ENCODE data around the gene PLPP1. TPM values are rescaled to one million over a fixed set of nuclear protein-coding genes. Genes with fewer than 3 reads are reported as not detected.

PLPP1 gene
- total and polyA plus RNA-seq, 2 of the 13 experiments (the other 11 are each of a cell fraction or from before 2014, with no cell fraction given): 7.3 to 12.1 TPM

DNA sequence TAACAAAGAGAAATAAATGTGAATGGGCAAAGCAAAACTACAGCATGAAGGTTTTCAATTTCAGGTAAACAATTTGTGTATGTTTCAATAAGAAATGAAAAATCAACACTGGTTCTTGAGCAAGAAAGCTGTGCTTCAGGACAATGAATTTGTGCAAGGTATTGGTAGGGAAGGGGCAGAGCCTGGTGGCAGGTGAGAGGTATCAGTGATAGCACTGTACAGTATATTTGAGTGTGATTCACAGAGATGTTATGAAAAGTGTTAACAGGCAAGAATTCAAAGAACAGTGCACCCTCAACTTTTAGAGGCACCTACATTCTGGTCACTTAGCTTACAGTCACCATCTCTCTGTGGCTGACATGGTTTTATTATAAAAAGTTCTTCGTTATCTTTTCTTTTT is 25.7 kb downstream of the PLPP1 start:
- Histone ChIP-seq H3K27ac (ENCODE audit: extremely low read length, insufficient read depth, low read length) (no peak overlapping the region), H3K79me2 (ENCODE audit: insufficient read depth, low read length) (no peaks in the 10 kb centered on the region)
- WGBS (ENCODE audit: low lambda C conversion rate): 93% methylated on average over 1 of the region's 1 CpG
- TF ChIP-seq GTF2F1 (IDR thresholded peaks at IDR 0.05; ENCODE audit: low read length): no peak
- TF ChIP-seq MEIS1 (CRISPR knock-in tag; IDR thresholded peaks at IDR 0.05; ENCODE audit: borderline replicate concordance): no peak
- no peak for TF ChIP-seq POLR2G (IDR thresholded peaks at IDR 0.05; ENCODE audit: low read depth, low read length)
- TF ChIP-seq SOX6 (IDR thresholded peaks at IDR 0.05): no peak
- TF ChIP-seq SOX6 (CRISPR knock-in tag; IDR thresholded peaks at IDR 0.05): no peak
- TF ChIP-seq, protein P1, sequence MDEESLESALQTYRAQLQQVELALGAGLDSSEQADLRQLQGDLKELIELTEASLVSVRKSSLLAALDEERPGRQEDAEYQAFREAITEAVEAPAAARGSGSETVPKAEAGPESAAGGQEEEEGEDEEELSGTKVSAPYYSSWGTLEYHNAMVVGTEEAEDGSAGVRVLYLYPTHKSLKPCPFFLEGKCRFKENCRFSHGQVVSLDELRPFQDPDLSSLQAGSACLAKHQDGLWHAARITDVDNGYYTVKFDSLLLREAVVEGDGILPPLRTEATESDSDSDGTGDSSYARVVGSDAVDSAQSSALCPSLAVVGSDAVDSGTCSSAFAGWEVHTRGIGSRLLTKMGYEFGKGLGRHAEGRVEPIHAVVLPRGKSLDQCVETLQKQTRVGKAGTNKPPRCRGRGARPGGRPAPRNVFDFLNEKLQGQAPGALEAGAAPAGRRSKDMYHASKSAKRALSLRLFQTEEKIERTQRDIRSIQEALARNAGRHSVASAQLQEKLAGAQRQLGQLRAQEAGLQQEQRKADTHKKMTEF (CRISPR knock-in tag; IDR thresholded peaks at IDR 0.05): no peak
- TF ChIP-seq ZBTB39 (CRISPR knock-in tag; IDR thresholded peaks at IDR 0.05): no peak
- TF ChIP-seq, protein P2, sequence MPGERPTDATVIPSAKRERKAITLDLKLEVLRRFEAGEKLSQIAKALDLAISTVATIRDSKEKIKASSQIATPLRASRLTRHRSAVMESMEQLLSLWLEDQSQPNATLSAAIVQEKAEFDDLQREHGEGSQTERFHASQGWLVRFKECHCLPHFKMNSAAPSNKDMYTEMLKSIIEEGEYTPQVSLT (CRISPR knock-in tag; IDR thresholded peaks at IDR 0.05; ENCODE audit: borderline replicate concordance, low read depth): no peak
- no peak for TF ChIP-seq HIC2 (CRISPR knock-in tag; IDR thresholded peaks at IDR 0.05; ENCODE audit: low read depth)
- no peak for TF ChIP-seq STAG1 (CRISPR knock-in tag; IDR thresholded peaks at IDR 0.05)
- no peak for TF ChIP-seq ZNF614 (CRISPR knock-in tag; IDR thresholded peaks at IDR 0.05; ENCODE audit: borderline replicate concordance)
- TF ChIP-seq, protein P3, sequence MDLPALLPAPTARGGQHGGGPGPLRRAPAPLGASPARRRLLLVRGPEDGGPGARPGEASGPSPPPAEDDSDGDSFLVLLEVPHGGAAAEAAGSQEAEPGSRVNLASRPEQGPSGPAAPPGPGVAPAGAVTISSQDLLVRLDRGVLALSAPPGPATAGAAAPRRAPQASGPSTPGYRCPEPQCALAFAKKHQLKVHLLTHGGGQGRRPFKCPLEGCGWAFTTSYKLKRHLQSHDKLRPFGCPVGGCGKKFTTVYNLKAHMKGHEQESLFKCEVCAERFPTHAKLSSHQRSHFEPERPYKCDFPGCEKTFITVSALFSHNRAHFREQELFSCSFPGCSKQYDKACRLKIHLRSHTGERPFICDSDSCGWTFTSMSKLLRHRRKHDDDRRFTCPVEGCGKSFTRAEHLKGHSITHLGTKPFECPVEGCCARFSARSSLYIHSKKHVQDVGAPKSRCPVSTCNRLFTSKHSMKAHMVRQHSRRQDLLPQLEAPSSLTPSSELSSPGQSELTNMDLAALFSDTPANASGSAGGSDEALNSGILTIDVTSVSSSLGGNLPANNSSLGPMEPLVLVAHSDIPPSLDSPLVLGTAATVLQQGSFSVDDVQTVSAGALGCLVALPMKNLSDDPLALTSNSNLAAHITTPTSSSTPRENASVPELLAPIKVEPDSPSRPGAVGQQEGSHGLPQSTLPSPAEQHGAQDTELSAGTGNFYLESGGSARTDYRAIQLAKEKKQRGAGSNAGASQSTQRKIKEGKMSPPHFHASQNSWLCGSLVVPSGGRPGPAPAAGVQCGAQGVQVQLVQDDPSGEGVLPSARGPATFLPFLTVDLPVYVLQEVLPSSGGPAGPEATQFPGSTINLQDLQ (CRISPR knock-in tag; IDR thresholded peaks at IDR 0.05): no peak
- TF ChIP-seq ZNF670 (CRISPR knock-in tag; IDR thresholded peaks at IDR 0.05; ENCODE audit: borderline replicate concordance): no peak
- no peak for TF ChIP-seq ZNF496 (CRISPR knock-in tag; IDR thresholded peaks at IDR 0.05; ENCODE audit: insufficient replicate concordance)
- no peak for TF ChIP-seq SAFB2 (CRISPR knock-in tag; IDR thresholded peaks at IDR 0.05; ENCODE audit: borderline replicate concordance, low read depth)
- no peak for TF ChIP-seq ZNF34 (CRISPR knock-in tag; IDR thresholded peaks at IDR 0.05; ENCODE audit: borderline replicate concordance)
- no peak for TF ChIP-seq ZNF816 (CRISPR knock-in tag; IDR thresholded peaks at IDR 0.05; ENCODE audit: borderline replicate concordance)

More for the DNA sequence above, 25.7 kb downstream of the PLPP1 start:
- H4K20me1 ChIP-seq (ENCODE audit: insufficient read depth, low read length): no peaks in the 10 kb centered on the region; the same call in 1 of the 2 replicates
- in situ Hi-C loops (cut with HindIII; ENCODE audit: extremely low pct_ligation_motif_present, low pct_unique_long_range_greater_than_20kb) (no loop called here), intact Hi-C loops (cut with micrococcal nuclease; ENCODE audit: unreplicated experiment) (no loop called here)
- BruUV-seq (replicated peaks): no TSS peak
- no peak overlapping the region for H2AFZ ChIP-seq (ENCODE audit: low read length)
- no peak overlapping the region for H3K4me2 ChIP-seq (ENCODE audit: low read depth, low read length)
- no peaks in the 10 kb centered on the region for H3K27me3 ChIP-seq (ENCODE audit: control insufficient read depth in 1 of 2, insufficient read depth in 2 of 2, low read length in 2 of 2)
- ChIA-PET POLR2A (no interaction called here), CTCF (ENCODE audit: low intra/inter-chr PET ratio, low total read pairs) (no interaction called here)
- DNase-seq (ENCODE audit: low spot score) (no peak), ATAC-seq (no peak), FAIRE-seq (no peak)
- no peaks in the 10 kb centered on the region for H3K4me1 ChIP-seq (ENCODE audit: insufficient read depth, low read length)
- H3K36me3 ChIP-seq (replicated peaks in 1 of 2; ENCODE audit: control insufficient read depth in 1 of 2, insufficient read depth in 2 of 2, low read length in 2 of 2): no peaks in the 10 kb centered on the region
- no peak overlapping the region for H3K9ac ChIP-seq (ENCODE audit: insufficient read depth, low read depth, low read length)
- no peaks in the 10 kb centered on the region for H3K9me3 ChIP-seq (ENCODE audit: low read length)
- H3K4me3 ChIP-seq (replicated peaks in 1 of 3; ENCODE audit: insufficient read depth in 1 of 3, low read depth in 2 of 3, low read length in 3 of 3): no peak overlapping the region

All from HepG2 (cell line).